WTC11 (cell line): ENCODE measurements around the gene STX17.

Experiments used
- ATF1 ChIP-seq: sonication (generic); formaldehyde crosslinking; IDR thresholded peaks from 2 replicates; pipeline ENCODE4 v1.8.1; 2023; ENCODE audit warnings: mild to moderate bottlenecking, moderate library complexity, missing genetic modification reagents
- CBFB ChIP-seq: sonication (generic); formaldehyde crosslinking; IDR thresholded peaks from 2 replicates; pipeline ENCODE4 v1.8.1; 2022; ENCODE audit warnings: mild to moderate bottlenecking, low read depth, missing genetic modification reagents
- CREM ChIP-seq: sonication (generic); formaldehyde crosslinking; IDR thresholded peaks from 2 replicates; pipeline ENCODE4 v1.8.1; 2022; ENCODE audit warnings: mild to moderate bottlenecking, missing genetic modification reagents, moderate library complexity
- CTCF ChIP-seq: fragments of 200-600 bp; IDR thresholded peaks from 2 replicates; pipeline ENCODE4 v1.8.0; 2022; ENCODE audit warnings: antibody characterized with exemption
- MLX ChIP-seq: sonication (generic); formaldehyde crosslinking; IDR thresholded peaks from 2 replicates; pipeline ENCODE4 v1.8.1; 2023; ENCODE audit warnings: mild to moderate bottlenecking, missing genetic modification reagents, moderate library complexity
- TCF7 ChIP-seq: sonication (generic); formaldehyde crosslinking; IDR thresholded peaks from 2 replicates; pipeline ENCODE4 v1.8.0; 2022; ENCODE audit warnings: mild to moderate bottlenecking, low read depth, missing genetic modification reagents, moderate library complexity
- TP53 ChIP-seq: sonication (generic); formaldehyde crosslinking; IDR thresholded peaks from 2 replicates; pipeline ENCODE4 v1.8.1; 2023; ENCODE audit warnings: mild to moderate bottlenecking, missing genetic modification reagents

- TF ChIP-seq ATF1 (CRISPR knock-in tag): no peak
- TF ChIP-seq CTCF: no peak
- TF ChIP-seq TCF7: no peak
- TF ChIP-seq TP53 (CRISPR knock-in tag): no peak
- TF ChIP-seq CREM (CRISPR knock-in tag): no peak
- TF ChIP-seq CBFB: no peak
- TF ChIP-seq MLX (CRISPR knock-in tag): no peak
These were observed 32.9 kb upstream of the STX17 start for GRCh38 chr9:99873531-99873930.
